ENCODE measurements around the gene KAT5. TPM values are rescaled to one million over a fixed set of nuclear protein-coding genes. Genes with fewer than 3 reads are reported as not detected.

KAT5 gene
- total and polyA plus RNA-seq, 2 donors (not counting 1 experiment from before 2014, with no cell fraction given): 84.6 to 142 TPM

DNA sequence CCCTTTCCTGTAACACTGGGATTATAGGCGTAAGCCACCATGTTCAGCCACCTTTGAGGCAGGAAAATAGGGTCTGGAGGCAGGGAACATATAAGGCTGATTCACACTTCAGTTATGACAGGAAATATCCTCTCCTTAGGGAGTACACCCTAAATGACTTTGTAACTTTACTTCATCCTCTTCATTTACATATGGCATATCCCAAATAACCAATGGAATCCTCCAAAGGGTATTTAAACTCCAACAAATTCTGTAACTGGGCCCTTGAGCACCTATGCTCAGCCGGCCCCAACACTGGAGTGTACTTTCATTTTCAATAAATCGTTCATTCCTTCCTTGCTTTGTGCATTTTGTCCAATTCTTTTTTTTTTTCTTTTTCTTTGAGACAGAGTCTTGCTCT, 1.6 kb upstream of the KAT5 start:
- ChIA-PET CTCF (interaction anchor here (1.2 to 2.9 kb wide), 9 partner anchors 10 to 342 kb away, joined by 3 to 28 read pairs (median 16); partner anchors contain the start of genes AP5B1, CCDC85B, FIBP and PCNX3), POLR2A (interaction anchor here (2.6 kb wide), 1 partner anchor 10 kb away, joined by 28 read pairs; the partner anchor contains the start of gene RNASEH2C)
- Histone ChIP-seq H2AFZ (ENCODE audit: insufficient read depth, low read depth, low read length, poor library complexity, severe bottlenecking) (no peak overlapping the region), H3K79me2 (ENCODE audit: control insufficient read depth, insufficient read depth, low read length) (peaks cover 21% of the 10 kb centered on the region), H3K9ac (ENCODE audit: low read length) (no peak overlapping the region), H3K4me3 (ENCODE audit: control extremely low read depth in 1 of 5, extremely low read depth in 1 of 5, insufficient read depth in 1 of 5, low read depth in 2 of 5, low read length in 4 of 5) (no peak overlapping the region), H3K9me3 (ENCODE audit: control extremely low read depth in 1 of 3, control insufficient read depth in 2 of 3, insufficient read depth in 1 of 3, low read length in 2 of 3) (no peaks in the 10 kb centered on the region), H4K20me1 (ENCODE audit: control insufficient read depth, insufficient read depth, low read length, poor library complexity, severe bottlenecking) (peaks cover 10% of the 10 kb centered on the region), H3K4me1 (ENCODE audit: control insufficient read depth in 2 of 2, insufficient read depth in 2 of 2, low read length in 2 of 2) (peaks cover 14 to 22% of the 10 kb centered on the region in 2 donors), H3K36me3 (replicated peaks in 1 of 2; ENCODE audit: control extremely low read depth in 1 of 2, control insufficient read depth in 1 of 2, extremely low read depth in 1 of 2, insufficient read depth in 2 of 2, low read length in 1 of 2) (peaks cover 0 to 25% of the 10 kb centered on the region in 2 experiments), H3K27me3 (replicated peaks in 1 of 4; ENCODE audit: control extremely low read depth in 1 of 4, control insufficient read depth in 3 of 4, insufficient read depth in 4 of 4, low read length in 3 of 4) (no peaks in the 10 kb centered on the region), H3K4me2 (replicated peaks; ENCODE audit: low read depth, low read length, poor library complexity, severe bottlenecking) (no peak overlapping the region), H3K27ac (ENCODE audit: low read length in 2 of 2) (no peak overlapping the region)
- DNase-seq (no peak), ATAC-seq (ENCODE audit: low read depth) (no peak)
- Mint-ChIP-seq H3K9me3 (ENCODE audit: insufficient read depth) (no peaks in the 10 kb centered on the region), H3K4me3 (peak overlapping the region; percentile 21), H3K27ac (peak overlapping the region; percentile 37), H3K4me1 (peaks cover 34% of the 10 kb centered on the region), H3K27me3 (no peaks in the 10 kb centered on the region)
- intact Hi-C loops (cut with micrococcal nuclease): loop anchor here (5.0 kb wide), 1 partner anchor 557 kb away; the partner anchor contains the start of gene RAB1B
- TF ChIP-seq, protein P1, sequence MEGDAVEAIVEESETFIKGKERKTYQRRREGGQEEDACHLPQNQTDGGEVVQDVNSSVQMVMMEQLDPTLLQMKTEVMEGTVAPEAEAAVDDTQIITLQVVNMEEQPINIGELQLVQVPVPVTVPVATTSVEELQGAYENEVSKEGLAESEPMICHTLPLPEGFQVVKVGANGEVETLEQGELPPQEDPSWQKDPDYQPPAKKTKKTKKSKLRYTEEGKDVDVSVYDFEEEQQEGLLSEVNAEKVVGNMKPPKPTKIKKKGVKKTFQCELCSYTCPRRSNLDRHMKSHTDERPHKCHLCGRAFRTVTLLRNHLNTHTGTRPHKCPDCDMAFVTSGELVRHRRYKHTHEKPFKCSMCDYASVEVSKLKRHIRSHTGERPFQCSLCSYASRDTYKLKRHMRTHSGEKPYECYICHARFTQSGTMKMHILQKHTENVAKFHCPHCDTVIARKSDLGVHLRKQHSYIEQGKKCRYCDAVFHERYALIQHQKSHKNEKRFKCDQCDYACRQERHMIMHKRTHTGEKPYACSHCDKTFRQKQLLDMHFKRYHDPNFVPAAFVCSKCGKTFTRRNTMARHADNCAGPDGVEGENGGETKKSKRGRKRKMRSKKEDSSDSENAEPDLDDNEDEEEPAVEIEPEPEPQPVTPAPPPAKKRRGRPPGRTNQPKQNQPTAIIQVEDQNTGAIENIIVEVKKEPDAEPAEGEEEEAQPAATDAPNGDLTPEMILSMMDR (IDR thresholded peaks at IDR 0.05): no peak
- no peak for TF ChIP-seq EZH2 (IDR thresholded peaks at IDR 0.05; ENCODE audit: borderline replicate concordance, insufficient read depth, low read depth, low read length, poor library complexity, severe bottlenecking)
- WGBS (ENCODE audit: insufficient coverage): 57% methylated on average over 1 of the region's 3 CpGs

- WGBS (ENCODE audit: insufficient coverage): 23% methylated on average over 6 of the region's 11 CpGs
- no peaks in the 10 kb centered on the region for H3K9me3 Mint-ChIP-seq (ENCODE audit: insufficient read depth)
- Histone ChIP-seq H3K9me3 (ENCODE audit: control extremely low read depth in 1 of 3, control insufficient read depth in 2 of 3, insufficient read depth in 1 of 3, low read length in 2 of 3) (no peaks in the 10 kb centered on the region), H3K4me2 (replicated peaks; ENCODE audit: low read depth, low read length, poor library complexity, severe bottlenecking) (peak overlapping the region; percentile 90), H3K4me3 (ENCODE audit: control extremely low read depth in 1 of 5, extremely low read depth in 1 of 5, insufficient read depth in 1 of 5, low read depth in 2 of 5, low read length in 4 of 5) (peak overlapping the region; percentile 41 to 94 (median 84)), H3K9ac (ENCODE audit: low read length) (peak overlapping the region; percentile 99), H3K4me1 (ENCODE audit: control insufficient read depth in 2 of 2, insufficient read depth in 2 of 2, low read length in 2 of 2) (peaks cover 10 to 17% of the 10 kb centered on the region in 2 donors), H3K27me3 (replicated peaks in 1 of 4; ENCODE audit: control extremely low read depth in 1 of 4, control insufficient read depth in 3 of 4, insufficient read depth in 4 of 4, low read length in 3 of 4) (no peaks in the 10 kb centered on the region), H3K27ac (ENCODE audit: low read length in 2 of 2) (peak overlapping the region; percentile 98 to 99), H4K20me1 (ENCODE audit: control insufficient read depth, insufficient read depth, low read length, poor library complexity, severe bottlenecking) (peaks cover 25% of the 10 kb centered on the region), H3K79me2 (ENCODE audit: control insufficient read depth, insufficient read depth, low read length) (peaks cover 21% of the 10 kb centered on the region), H3K36me3 (replicated peaks in 1 of 2; ENCODE audit: control extremely low read depth in 1 of 2, control insufficient read depth in 1 of 2, extremely low read depth in 1 of 2, insufficient read depth in 2 of 2, low read length in 1 of 2) (peaks cover under 1 to 45% of the 10 kb centered on the region in 2 experiments), H2AFZ (ENCODE audit: insufficient read depth, low read depth, low read length, poor library complexity, severe bottlenecking) (peak overlapping the region; percentile 100)
- ATAC-seq (ENCODE audit: low read depth) (no peak), DNase-seq (no peak)
- intact Hi-C loops (cut with micrococcal nuclease): loop anchor here (1.0 to 5.0 kb wide), 10 partner anchors 8 to 555 kb away; partner anchors contain the start of genes AP5B1, CCDC85B, CFL1 and MAP3K11
- POLR2A ChIA-PET: interaction anchor here (0.7 to 2.6 kb wide), 10 partner anchors 8 to 303 kb away, joined by 3 to 28 read pairs (median 4); partner anchors contain the start of genes AP5B1, CCDC85B, RELA and RNASEH2C
- TF ChIP-seq, protein P1 (IDR thresholded peaks at IDR 0.05): no peak
- no peak for TF ChIP-seq EZH2 (IDR thresholded peaks at IDR 0.05; ENCODE audit: borderline replicate concordance, insufficient read depth, low read depth, low read length, poor library complexity, severe bottlenecking)
- H3K27me3 Mint-ChIP-seq: no peaks in the 10 kb centered on the region
- H3K27ac Mint-ChIP-seq: peak overlapping the region; percentile 99
- CTCF ChIA-PET: interaction anchor here (0.5 to 2.9 kb wide), 20 partner anchors 7 to 631 kb away, joined by 3 to 49 read pairs (median 8); partner anchors contain the start of genes AP5B1, CCDC85B, FIBP and RNASEH2C
- H3K4me1 Mint-ChIP-seq: peaks cover 31% of the 10 kb centered on the region
- H3K4me3 Mint-ChIP-seq: peak overlapping the region; percentile 92
These were observed 603 bp downstream of the KAT5 start for GRCh38 chr11:65712633-65713076.

Data from B cell (primary cell).